Measurements from ENCODE around the gene PTPRD. TPM values are rescaled to one million over a fixed set of nuclear protein-coding genes. Genes with fewer than 3 reads are reported as not detected.

The PTPRD gene
- total RNA-seq, 1 experiment from 2014 or later: 69.6 TPM

DNA sequence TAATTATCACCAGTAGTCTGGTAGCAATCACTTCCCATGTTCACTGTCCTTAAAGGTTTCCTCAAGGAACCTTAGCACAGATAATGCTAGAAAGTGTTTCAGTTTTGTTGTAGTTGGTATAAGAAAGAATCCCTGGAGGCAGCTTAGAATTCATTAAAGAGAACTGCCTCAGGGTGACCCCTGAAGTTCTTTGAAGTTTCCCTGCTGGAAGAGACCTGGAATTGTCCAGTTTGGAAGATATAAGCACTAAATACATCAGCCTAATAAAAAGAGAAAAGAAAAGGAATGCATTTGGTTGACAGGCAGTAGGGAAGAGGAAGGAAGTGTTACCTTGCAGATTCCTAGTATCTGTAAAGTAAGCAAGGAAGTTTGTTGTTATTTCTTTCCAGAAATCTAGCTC, 1813.6 kb downstream of the PTPRD start:
- CTCF ChIA-PET: interaction anchor here (1.3 kb wide), 1 partner anchor 103 kb away, joined by 3 read pairs; no protein-coding TSS in a partner anchor
- Mint-ChIP-seq H3K4me3 (no peak overlapping the region), H3K27ac (peak overlapping the region; percentile 69; the same call in 1 of the 2 replicates), H3K27me3 (ENCODE audit: low read depth) (no peaks in the 10 kb centered on the region), H3K9me3 (no peaks in the 10 kb centered on the region), H3K36me3 (no peaks in the 10 kb centered on the region; the same call in 1 of the 2 replicates), H3K4me1 (peaks cover 27% of the 10 kb centered on the region)
- POLR2A ChIA-PET: no interaction called here
- TF ChIP-seq, protein P1, sequence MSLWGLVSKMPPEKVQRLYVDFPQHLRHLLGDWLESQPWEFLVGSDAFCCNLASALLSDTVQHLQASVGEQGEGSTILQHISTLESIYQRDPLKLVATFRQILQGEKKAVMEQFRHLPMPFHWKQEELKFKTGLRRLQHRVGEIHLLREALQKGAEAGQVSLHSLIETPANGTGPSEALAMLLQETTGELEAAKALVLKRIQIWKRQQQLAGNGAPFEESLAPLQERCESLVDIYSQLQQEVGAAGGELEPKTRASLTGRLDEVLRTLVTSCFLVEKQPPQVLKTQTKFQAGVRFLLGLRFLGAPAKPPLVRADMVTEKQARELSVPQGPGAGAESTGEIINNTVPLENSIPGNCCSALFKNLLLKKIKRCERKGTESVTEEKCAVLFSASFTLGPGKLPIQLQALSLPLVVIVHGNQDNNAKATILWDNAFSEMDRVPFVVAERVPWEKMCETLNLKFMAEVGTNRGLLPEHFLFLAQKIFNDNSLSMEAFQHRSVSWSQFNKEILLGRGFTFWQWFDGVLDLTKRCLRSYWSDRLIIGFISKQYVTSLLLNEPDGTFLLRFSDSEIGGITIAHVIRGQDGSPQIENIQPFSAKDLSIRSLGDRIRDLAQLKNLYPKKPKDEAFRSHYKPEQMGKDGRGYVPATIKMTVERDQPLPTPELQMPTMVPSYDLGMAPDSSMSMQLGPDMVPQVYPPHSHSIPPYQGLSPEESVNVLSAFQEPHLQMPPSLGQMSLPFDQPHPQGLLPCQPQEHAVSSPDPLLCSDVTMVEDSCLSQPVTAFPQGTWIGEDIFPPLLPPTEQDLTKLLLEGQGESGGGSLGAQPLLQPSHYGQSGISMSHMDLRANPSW (CRISPR knock-in tag; conservative IDR thresholded peaks at IDR 0.05; ENCODE audit: low read depth): no peak
- TF ChIP-seq TP53 (CRISPR knock-in tag; IDR thresholded peaks at IDR 0.05) (no peak), GRHL2 (CRISPR knock-in tag; IDR thresholded peaks at IDR 0.05; ENCODE audit: insufficient replicate concordance, severe bottlenecking) (no peak), OVOL2 (CRISPR knock-in tag; IDR thresholded peaks at IDR 0.05; ENCODE audit: borderline replicate concordance) (no peak), JUN (CRISPR knock-in tag; IDR thresholded peaks at IDR 0.05) (no peak), ATF6 (CRISPR knock-in tag; IDR thresholded peaks at IDR 0.05) (no peak), ZNF416 (CRISPR knock-in tag; IDR thresholded peaks at IDR 0.05) (no peak), TEAD1 (CRISPR knock-in tag; IDR thresholded peaks at IDR 0.05) (no peak), ZMAT4 (CRISPR knock-in tag; IDR thresholded peaks at IDR 0.05) (no peak), FOXP1 (CRISPR knock-in tag; IDR thresholded peaks at IDR 0.05; ENCODE audit: borderline replicate concordance) (no peak), MXD4 (CRISPR knock-in tag; IDR thresholded peaks at IDR 0.05; ENCODE audit: borderline replicate concordance) (no peak)
- TF ChIP-seq, protein P2, sequence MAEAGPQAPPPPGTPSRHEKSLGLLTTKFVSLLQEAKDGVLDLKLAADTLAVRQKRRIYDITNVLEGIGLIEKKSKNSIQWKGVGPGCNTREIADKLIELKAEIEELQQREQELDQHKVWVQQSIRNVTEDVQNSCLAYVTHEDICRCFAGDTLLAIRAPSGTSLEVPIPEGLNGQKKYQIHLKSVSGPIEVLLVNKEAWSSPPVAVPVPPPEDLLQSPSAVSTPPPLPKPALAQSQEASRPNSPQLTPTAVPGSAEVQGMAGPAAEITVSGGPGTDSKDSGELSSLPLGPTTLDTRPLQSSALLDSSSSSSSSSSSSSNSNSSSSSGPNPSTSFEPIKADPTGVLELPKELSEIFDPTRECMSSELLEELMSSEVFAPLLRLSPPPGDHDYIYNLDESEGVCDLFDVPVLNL (CRISPR knock-in tag; IDR thresholded peaks at IDR 0.05; ENCODE audit: borderline replicate concordance, low read depth): no peak
- TF ChIP-seq, protein P3, sequence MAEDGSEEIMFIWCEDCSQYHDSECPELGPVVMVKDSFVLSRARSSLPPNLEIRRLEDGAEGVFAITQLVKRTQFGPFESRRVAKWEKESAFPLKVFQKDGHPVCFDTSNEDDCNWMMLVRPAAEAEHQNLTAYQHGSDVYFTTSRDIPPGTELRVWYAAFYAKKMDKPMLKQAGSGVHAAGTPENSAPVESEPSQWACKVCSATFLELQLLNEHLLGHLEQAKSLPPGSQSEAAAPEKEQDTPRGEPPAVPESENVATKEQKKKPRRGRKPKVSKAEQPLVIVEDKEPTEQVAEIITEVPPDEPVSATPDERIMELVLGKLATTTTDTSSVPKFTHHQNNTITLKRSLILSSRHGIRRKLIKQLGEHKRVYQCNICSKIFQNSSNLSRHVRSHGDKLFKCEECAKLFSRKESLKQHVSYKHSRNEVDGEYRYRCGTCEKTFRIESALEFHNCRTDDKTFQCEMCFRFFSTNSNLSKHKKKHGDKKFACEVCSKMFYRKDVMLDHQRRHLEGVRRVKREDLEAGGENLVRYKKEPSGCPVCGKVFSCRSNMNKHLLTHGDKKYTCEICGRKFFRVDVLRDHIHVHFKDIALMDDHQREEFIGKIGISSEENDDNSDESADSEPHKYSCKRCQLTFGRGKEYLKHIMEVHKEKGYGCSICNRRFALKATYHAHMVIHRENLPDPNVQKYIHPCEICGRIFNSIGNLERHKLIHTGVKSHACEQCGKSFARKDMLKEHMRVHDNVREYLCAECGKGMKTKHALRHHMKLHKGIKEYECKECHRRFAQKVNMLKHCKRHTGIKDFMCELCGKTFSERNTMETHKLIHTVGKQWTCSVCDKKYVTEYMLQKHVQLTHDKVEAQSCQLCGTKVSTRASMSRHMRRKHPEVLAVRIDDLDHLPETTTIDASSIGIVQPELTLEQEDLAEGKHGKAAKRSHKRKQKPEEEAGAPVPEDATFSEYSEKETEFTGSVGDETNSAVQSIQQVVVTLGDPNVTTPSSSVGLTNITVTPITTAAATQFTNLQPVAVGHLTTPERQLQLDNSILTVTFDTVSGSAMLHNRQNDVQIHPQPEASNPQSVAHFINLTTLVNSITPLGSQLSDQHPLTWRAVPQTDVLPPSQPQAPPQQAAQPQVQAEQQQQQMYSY (CRISPR knock-in tag; IDR thresholded peaks at IDR 0.05): no peak
- TF ChIP-seq, protein P4, sequence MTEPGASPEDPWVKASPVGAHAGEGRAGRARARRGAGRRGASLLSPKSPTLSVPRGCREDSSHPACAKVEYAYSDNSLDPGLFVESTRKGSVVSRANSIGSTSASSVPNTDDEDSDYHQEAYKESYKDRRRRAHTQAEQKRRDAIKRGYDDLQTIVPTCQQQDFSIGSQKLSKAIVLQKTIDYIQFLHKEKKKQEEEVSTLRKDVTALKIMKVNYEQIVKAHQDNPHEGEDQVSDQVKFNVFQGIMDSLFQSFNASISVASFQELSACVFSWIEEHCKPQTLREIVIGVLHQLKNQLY (CRISPR knock-in tag; IDR thresholded peaks at IDR 0.05): no peak
- ATAC-seq (0 out of 2 replicates have a peak, but pooled peaks have one; percentile 41), DNase-seq (ENCODE audit: low spot score) (no peak)

- peak overlapping the region; percentile 14; the same call in 1 of the 2 replicates for H3K27ac Mint-ChIP-seq
- DNase-seq (ENCODE audit: low spot score) (no peak), ATAC-seq (no peak)
- H3K27me3 Mint-ChIP-seq (ENCODE audit: low read depth): no peaks in the 10 kb centered on the region
- peaks cover 22% of the 10 kb centered on the region for H3K4me1 Mint-ChIP-seq
- CTCF ChIA-PET: no interaction called here
- H3K36me3 Mint-ChIP-seq: no peaks in the 10 kb centered on the region
- POLR2A ChIA-PET: no interaction called here
- no peak overlapping the region for H3K4me3 Mint-ChIP-seq
- no peaks in the 10 kb centered on the region for H3K9me3 Mint-ChIP-seq
- TF ChIP-seq EMX1 (CRISPR knock-in tag; IDR thresholded peaks at IDR 0.05): no peak
- no peak for TF ChIP-seq E2F5 (CRISPR knock-in tag; IDR thresholded peaks at IDR 0.05)
- no peak for TF ChIP-seq E2F1 (CRISPR knock-in tag; IDR thresholded peaks at IDR 0.05)
- no peak for TF ChIP-seq MYBL2 (CRISPR knock-in tag; IDR thresholded peaks at IDR 0.05)
- TF ChIP-seq ATF1 (CRISPR knock-in tag; IDR thresholded peaks at IDR 0.05): no peak
- no peak for TF ChIP-seq GRHL2 (CRISPR knock-in tag; IDR thresholded peaks at IDR 0.05; ENCODE audit: insufficient replicate concordance, severe bottlenecking)
- TF ChIP-seq NFATC4 (CRISPR knock-in tag; IDR thresholded peaks at IDR 0.05): no peak
- TF ChIP-seq ZNF317 (CRISPR knock-in tag; IDR thresholded peaks at IDR 0.05; ENCODE audit: borderline replicate concordance, low read depth): no peak
These were observed 1828.0 kb downstream of the PTPRD start for GRCh38 chr9:8784838-8785237.
